Stimulated activated CD8-positive, alpha-beta memory T cell treated with anti-CD3 and anti-CD28 coated beads, Interleukin-15, amount 100 ng/mL, for 48 hours (primary cell): ENCODE data around the gene SNAPC4.
"Not testable (repeated sequence)": the region's sequence is repeated elsewhere in the genome, so short reads cannot be mapped to it uniquely, and the experiment has no call there.

Experiments used
- DNase-seq, 2 donors: peaks; one replicate each; pipeline ENCODE4 v3.0.0-alpha.2; 2020; ENCODE audit warnings: low read depth in 2 of 2

Gene SNAPC4

GRCh38 chr9:136355616-136356557 lies 44.1 kb downstream of the SNAPC4 start:
- no peak for DNase-seq

GRCh38 chr9:136354592-136355085 lies 45.3 kb downstream of the SNAPC4 start:
- DNase-seq = no peak

- no peak for DNase-seq
Measured at GRCh38 chr9:136353757-136354488, 46.0 kb downstream of the SNAPC4 start.

- DNase-seq = no peak
Measured at GRCh38 chr9:136353088-136353487, 46.9 kb downstream of the SNAPC4 start.

- DNase-seq = no peak
Measured at GRCh38 chr9:136352682-136353081, 47.3 kb downstream of the SNAPC4 start.

GRCh38 chr9:136351868-136352267 lies 48.1 kb downstream of the SNAPC4 start:
- DNase-seq = not testable (repeated sequence)

- DNase-seq = no peak
Measured at GRCh38 chr9:136351252-136351800, 48.6 kb downstream of the SNAPC4 start.
